BLaER1 (cell line): ENCODE results near the gene SEC16A.
A peak's percentile ranks its signal among the peaks of the same experiment; 100 is the strongest.

Experiments
- H3K27ac ChIP-seq: shearing (Covaris generic); formaldehyde crosslinking; 2 replicates; pipeline ENCODE4 v1.8.1; 2022
- H3K27me3 ChIP-seq: shearing (Covaris generic); formaldehyde crosslinking; 2 replicates; pipeline ENCODE4 v1.8.1; 2022
- H3K36me3 ChIP-seq: shearing (Covaris generic); formaldehyde crosslinking; 2 replicates; pipeline ENCODE4 v1.8.1; 2022
- H3K4me1 ChIP-seq: shearing (Covaris generic); formaldehyde crosslinking; 2 replicates; pipeline ENCODE4 v1.8.1; 2022
- H3K4me2 ChIP-seq: shearing (Covaris generic); formaldehyde crosslinking; 2 replicates; pipeline ENCODE4 v1.8.1; 2022
- H3K4me3 ChIP-seq: shearing (Covaris generic); formaldehyde crosslinking; 2 replicates; pipeline ENCODE4 v1.8.1; 2022
- H3K9ac ChIP-seq: shearing (Covaris generic); formaldehyde crosslinking; 2 replicates; pipeline ENCODE4 v1.8.1; 2022
- H3K9me3 ChIP-seq: shearing (Covaris generic); formaldehyde crosslinking; 2 replicates; pipeline ENCODE4 v1.8.1; 2022
- H4K20me1 ChIP-seq: shearing (Covaris generic); formaldehyde crosslinking; 2 replicates; pipeline ENCODE4 v1.8.1; 2022
- Cebpa-rat ChIP-seq: shearing (Covaris generic); IDR thresholded peaks from 2 replicates; pipeline ENCODE4 v1.8.1; 2022

Gene SEC16A

DNA sequence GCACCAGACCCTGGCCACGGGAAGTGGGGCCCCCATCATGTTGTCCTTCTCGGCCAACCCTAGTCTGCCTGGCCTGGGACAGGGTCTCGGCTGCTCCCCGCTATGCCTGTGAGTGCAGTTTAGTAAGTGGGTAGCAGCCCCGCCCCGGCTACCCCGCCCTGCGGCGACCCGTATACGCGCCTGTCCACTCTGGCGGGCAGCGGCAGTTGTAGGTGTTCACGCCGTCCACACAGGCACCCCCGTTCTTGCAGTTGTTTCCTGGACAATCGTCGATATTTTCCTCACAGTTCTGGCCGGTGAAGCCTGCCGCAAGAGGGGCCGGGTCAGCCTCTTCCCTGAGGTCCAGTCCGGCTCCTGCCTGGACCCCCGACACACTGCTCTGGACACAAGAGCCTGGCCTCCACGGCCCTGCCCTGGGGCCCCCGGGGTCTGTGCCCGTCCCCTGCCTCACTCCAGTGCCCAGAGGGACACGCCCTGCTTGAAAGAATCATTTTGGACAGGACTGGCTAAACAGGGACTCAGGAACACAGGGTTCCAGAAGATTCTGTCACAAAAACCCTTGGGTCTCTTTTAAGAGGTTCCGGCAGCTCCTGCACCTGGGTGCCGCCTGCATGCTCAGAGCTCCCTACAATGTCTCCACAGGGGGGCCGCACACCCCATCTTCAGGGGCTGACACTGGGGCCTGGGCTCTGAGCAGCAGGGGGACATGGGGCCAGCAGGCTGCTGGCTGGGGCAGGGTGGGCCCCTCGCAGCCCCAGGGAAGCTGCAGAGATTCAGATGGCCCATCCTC lies 36.6 kb upstream of the SEC16A start:
- Histone ChIP-seq H3K4me1 (peaks cover 52% of the 10 kb centered on the region), H3K27me3 (no peaks in the 10 kb centered on the region), H3K36me3 (peaks cover 73% of the 10 kb centered on the region), H3K9ac (0 out of 2 replicates have a peak overlapping the region, but pooled peaks have one; percentile 34), H3K27ac (peak overlapping the region; percentile 53; the same call in 1 of the 2 replicates), H3K9me3 (no peaks in the 10 kb centered on the region), H3K4me2 (peak overlapping the region; percentile 58), H3K4me3 (no peak overlapping the region), H4K20me1 (peaks cover 92% of the 10 kb centered on the region)
- no peak for TF ChIP-seq Cebpa-rat

GRCh38 chr9:136518623-136519022 lies 35.8 kb upstream of the SEC16A start:
- Histone ChIP-seq H3K9me3 (no peaks in the 10 kb centered on the region), H4K20me1 (peaks cover 92% of the 10 kb centered on the region), H3K36me3 (peaks cover 78% of the 10 kb centered on the region), H3K4me2 (no peak overlapping the region), H3K9ac (no peak overlapping the region), H3K27me3 (no peaks in the 10 kb centered on the region), H3K27ac (no peak overlapping the region), H3K4me1 (peaks cover 44% of the 10 kb centered on the region), H3K4me3 (no peak overlapping the region)
- TF ChIP-seq Cebpa-rat = no peak

DNA sequence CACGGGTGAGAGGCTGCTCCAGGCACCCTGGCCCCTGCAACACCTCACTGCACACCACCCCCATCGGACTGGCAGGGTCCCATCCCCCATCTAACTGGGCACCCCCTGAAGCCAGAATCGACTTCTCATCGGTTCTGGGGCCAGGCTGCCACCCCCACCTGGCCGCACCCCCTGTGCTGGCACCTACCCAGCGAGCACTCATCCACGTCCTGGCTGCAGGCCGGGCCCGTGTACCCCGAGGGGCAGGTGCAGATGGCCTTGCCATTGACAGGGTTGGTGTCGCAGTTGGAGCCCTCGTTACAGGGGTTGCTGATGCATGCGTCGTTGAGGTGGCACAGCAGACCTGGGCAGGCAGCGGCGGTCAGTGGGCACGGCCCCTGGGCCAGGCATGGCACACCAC lies 35.1 kb upstream of the SEC16A start:
- Histone ChIP-seq H3K36me3 (peaks cover 78% of the 10 kb centered on the region), H4K20me1 (peaks cover 92% of the 10 kb centered on the region), H3K9me3 (no peaks in the 10 kb centered on the region), H3K27me3 (no peaks in the 10 kb centered on the region), H3K9ac (no peak overlapping the region), H3K4me1 (peaks cover 37% of the 10 kb centered on the region), H3K4me2 (no peak overlapping the region), H3K27ac (no peak overlapping the region), H3K4me3 (no peak overlapping the region)
- no peak for TF ChIP-seq Cebpa-rat

- Histone ChIP-seq H3K4me1 (peaks cover 29% of the 10 kb centered on the region), H3K4me2 (no peak overlapping the region), H3K27me3 (no peaks in the 10 kb centered on the region), H3K4me3 (no peak overlapping the region), H3K9ac (no peak overlapping the region), H3K9me3 (no peaks in the 10 kb centered on the region), H3K27ac (no peak overlapping the region), H3K36me3 (peaks cover 76% of the 10 kb centered on the region), H4K20me1 (peaks cover 88% of the 10 kb centered on the region)
- no peak for TF ChIP-seq Cebpa-rat
These were observed 34.3 kb upstream of the SEC16A start for GRCh38 chr9:136517012-136517743.

GRCh38 chr9:136516191-136516654 lies 33.4 kb upstream of the SEC16A start:
- H3K27me3 ChIP-seq = no peaks in the 10 kb centered on the region
- no peak overlapping the region for H3K27ac ChIP-seq
- peaks cover 20% of the 10 kb centered on the region for H3K4me1 ChIP-seq
- peaks cover 84% of the 10 kb centered on the region for H3K36me3 ChIP-seq
- H4K20me1 ChIP-seq = peaks cover 86% of the 10 kb centered on the region
- no peak overlapping the region for H3K9ac ChIP-seq
- no peaks in the 10 kb centered on the region for H3K9me3 ChIP-seq
- no peak overlapping the region for H3K4me2 ChIP-seq
- H3K4me3 ChIP-seq = no peak overlapping the region
- TF ChIP-seq Cebpa-rat = no peak

DNA sequence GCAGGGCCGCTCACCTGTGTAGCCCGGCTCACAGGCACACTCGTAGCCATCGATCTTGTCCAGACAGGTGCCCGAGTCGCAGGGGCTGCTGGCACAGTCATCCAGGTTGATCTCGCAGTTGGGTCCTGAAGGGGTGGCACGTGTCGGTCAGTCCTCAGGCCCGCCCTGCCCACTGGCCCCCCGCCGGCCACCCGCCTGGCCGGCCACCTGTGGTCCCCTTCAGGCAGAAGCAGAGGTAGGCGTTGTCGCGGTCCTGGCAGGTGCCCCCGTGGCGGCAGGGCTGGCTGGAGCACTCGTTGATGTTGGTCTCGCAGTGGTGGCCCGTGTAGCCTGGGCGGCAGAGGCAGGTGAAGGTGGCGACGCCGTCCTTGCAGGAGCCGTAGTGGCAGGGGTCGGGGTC lies 32.4 kb upstream of the SEC16A start:
- Histone ChIP-seq H3K9ac (no peak overlapping the region), H3K36me3 (peaks cover 94% of the 10 kb centered on the region), H3K4me2 (no peak overlapping the region), H3K27me3 (no peaks in the 10 kb centered on the region), H3K9me3 (no peaks in the 10 kb centered on the region), H3K27ac (no peak overlapping the region), H4K20me1 (peaks cover 85% of the 10 kb centered on the region), H3K4me1 (peaks cover 10% of the 10 kb centered on the region), H3K4me3 (no peak overlapping the region)
- no peak for TF ChIP-seq Cebpa-rat

GRCh38 chr9:136514022-136514714 lies 31.3 kb upstream of the SEC16A start:
- no peak overlapping the region for H3K4me2 ChIP-seq
- H3K27me3 ChIP-seq = no peaks in the 10 kb centered on the region
- peaks cover 98% of the 10 kb centered on the region for H3K36me3 ChIP-seq
- H3K4me3 ChIP-seq = no peak overlapping the region
- H3K27ac ChIP-seq = no peak overlapping the region
- no peak overlapping the region for H3K9ac ChIP-seq
- H4K20me1 ChIP-seq = peaks cover 83% of the 10 kb centered on the region
- no peaks in the 10 kb centered on the region for H3K4me1 ChIP-seq
- TF ChIP-seq Cebpa-rat = no peak
- no peaks in the 10 kb centered on the region for H3K9me3 ChIP-seq

GRCh38 chr9:136513191-136513590 lies 30.4 kb upstream of the SEC16A start:
- Histone ChIP-seq H3K9me3 (no peaks in the 10 kb centered on the region), H3K4me2 (no peak overlapping the region), H3K27ac (no peak overlapping the region), H3K4me1 (no peaks in the 10 kb centered on the region), H3K4me3 (no peak overlapping the region), H3K36me3 (peaks cover 98% of the 10 kb centered on the region), H3K27me3 (no peaks in the 10 kb centered on the region), H4K20me1 (peaks cover 73% of the 10 kb centered on the region), H3K9ac (no peak overlapping the region)
- no peak for TF ChIP-seq Cebpa-rat

DNA sequence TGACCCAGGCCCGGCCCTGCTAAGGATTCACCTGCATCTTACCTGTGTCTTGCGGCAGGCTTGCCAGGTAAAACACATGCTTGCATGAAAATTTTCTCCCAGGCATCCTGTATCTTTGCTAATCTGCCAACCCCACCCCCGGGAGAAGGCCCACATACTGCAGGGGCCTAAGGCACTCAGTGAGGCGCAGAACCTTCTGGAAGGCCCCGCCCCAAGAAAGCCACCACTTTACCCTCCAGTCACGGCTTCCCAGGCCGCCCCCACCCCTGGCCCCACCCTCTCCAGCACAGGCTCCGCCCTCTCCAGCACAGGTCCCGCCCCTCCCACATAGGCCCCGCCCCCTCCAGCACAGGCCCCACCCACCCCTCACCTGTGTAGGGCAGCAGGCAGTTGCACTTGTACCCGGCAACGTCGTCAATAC lies 29.8 kb upstream of the SEC16A start:
- Histone ChIP-seq H3K9ac (no peak overlapping the region), H4K20me1 (peaks cover 73% of the 10 kb centered on the region), H3K9me3 (no peaks in the 10 kb centered on the region), H3K36me3 (peaks cover 98% of the 10 kb centered on the region), H3K27me3 (no peaks in the 10 kb centered on the region), H3K4me3 (no peak overlapping the region), H3K27ac (no peak overlapping the region), H3K4me1 (no peaks in the 10 kb centered on the region), H3K4me2 (no peak overlapping the region)
- no peak for TF ChIP-seq Cebpa-rat
